GM11168 (cell line): ENCODE data around the gene PPIE.
"Not testable (repeated sequence)": the region's sequence is repeated elsewhere in the genome, so short reads cannot be mapped to it uniquely, and the experiment has no call there.

Experiments
- in situ Hi-C: fragments of 300-500 bp; cut with MboI; formaldehyde crosslinking; loops from one replicate; pipeline ENCODE4 v1.12.0; 2022; ENCODE audit warnings: low sequenced_read_pairs; ENCODE audit not compliant: unreplicated experiment

The PPIE gene

DNA sequence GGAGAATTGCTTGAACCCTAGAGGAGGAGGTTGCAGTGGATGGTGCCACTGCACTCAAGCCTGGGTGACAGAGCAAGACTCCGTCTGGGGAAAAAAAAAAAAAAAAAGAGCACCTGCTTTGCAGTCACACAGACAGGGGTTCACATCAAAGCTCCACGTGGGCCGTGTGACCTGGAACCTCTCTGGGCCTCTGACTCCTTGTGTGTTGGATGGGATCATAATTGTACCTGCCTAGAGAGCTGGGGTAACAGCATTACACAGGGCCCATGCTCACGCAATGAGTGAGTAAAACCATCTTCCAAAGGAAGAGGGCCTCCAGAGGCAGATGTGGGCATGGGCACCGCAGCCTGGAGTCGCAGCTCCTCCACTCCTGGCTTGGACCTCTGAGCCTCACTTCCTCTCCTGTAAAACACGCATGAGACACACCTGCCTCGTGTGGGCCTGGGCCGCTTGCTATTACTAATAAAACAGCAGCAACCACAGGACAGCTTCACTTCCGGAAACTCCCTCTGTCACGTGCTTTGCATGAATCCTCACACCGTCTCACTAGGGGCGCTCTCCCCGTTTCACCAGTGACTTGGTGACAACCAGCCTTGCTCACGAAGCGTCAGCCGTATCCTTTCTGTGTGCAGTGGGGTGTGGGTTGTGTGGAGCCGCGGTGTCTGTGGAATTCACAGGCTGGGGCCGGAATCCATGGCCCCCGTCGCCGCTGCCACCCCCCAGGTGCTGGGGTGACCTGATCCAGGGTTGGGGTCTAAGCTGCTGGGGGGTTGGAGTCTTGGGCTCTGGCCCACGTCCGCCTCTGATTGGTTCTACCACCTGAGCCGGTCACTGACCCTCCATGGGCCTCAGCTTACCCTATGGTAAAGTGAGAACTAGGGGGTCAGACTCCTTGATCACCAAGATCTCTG, 60.4 kb downstream of the PPIE start:
- in situ Hi-C loops, result not testable (repeated sequence)

DNA sequence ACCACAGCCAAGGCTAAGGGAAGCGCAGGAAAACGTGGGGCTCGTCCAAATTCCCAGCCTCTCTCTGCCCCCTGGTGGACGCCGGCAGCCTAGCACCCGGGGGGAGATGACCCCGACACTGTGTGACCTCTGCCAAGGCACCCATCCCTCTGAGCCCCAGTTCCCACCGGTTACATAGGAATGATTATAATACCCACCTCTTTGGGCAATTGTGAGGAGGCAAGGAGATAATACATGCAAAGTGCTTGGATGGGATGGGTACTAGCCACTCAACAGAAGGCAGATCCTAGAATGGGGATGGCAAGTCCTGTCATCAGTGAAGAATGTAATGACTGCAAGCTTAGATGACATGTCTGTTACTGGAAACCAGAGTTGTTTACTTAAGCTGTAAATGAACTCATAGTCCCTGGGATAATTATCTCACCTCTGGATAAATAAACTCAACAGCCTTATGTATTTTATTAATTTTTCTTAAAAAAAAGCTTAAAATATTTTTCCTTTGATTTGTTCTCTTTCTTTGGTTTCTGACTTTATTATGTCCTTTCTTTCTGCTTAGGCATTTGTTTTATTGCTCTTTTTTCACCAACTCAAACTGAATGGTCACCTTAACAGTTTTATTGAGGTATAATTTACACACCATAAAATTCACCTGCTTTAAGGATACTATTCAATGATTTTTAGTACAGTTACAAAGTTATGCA, 61.2 kb downstream of the PPIE start:
- in situ Hi-C loops, result no loop called here

DNA sequence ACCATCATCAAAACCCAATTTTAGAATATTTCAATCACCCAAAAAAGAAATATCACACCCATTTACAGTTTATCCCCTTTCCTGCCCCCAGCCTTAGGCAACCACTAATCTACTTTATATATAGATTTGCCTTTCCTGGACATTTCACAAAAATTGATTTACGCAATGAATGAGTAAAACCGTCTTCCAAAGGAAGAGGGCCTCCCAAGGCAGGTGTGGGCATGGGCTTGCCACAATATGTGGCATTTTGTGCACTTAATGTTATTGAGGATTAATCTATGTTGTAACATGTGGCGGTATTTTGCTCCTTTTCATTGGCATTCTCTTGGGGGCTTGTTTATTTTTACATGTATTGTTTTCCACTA, 61.8 kb downstream of the PPIE start:
- in situ Hi-C loops, result no loop called here

DNA sequence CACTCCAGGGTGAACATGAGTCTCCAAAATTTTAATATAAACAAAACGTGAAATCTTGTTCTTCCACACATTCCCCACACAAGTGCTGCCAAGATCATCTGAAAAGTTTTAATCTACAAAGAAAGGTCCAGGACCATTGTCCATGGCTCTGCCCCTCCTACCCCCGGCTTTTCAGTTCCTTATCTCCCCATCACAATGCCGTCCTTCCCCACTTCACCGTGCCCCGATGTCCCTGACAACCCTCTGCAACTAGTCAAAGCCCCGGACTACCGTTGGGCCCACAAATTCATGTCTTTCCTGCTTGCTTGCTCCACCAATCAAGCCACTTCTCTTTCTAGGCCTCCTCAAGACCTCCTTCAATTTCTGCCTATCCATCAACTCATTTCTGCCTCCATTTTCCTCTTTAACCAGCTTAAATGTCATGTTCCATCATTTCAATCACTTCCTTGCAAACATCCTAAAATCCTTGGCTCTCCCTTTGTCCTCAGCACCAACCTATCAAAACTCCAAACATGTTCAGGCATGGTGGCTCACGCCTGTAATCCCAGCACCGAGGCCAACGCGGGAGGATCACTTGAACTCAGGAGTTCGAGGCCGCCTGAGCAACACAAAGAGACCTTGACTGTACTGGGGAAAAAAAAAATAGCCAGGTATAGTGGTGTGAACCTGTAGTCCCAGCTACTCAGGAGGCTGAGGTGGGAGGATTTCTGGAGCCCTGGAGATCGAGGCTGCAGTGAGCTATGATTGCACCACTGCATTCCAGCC, 64.0 kb downstream of the PPIE start:
- in situ Hi-C loops, result no loop called here

DNA sequence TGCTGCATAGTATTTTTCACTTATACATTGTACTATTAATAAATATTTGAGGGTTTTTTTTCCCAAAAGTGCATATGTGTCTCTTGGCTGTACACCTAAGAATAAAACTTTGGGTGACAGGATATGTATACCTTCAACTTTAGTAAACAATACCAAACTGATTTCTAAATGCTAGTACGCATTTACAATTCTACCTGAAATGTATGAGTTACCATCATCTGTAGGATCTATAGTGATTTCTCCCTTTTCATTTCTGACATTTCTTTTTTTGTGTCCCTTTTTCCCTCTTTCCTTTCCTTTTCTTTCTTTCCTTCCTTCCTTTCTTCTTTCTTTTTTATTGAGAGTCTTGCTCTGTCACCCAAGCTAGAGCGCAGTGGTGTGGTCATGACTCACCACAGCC, 66.7 kb downstream of the PPIE start:
- in situ Hi-C loops, result no loop called here

DNA sequence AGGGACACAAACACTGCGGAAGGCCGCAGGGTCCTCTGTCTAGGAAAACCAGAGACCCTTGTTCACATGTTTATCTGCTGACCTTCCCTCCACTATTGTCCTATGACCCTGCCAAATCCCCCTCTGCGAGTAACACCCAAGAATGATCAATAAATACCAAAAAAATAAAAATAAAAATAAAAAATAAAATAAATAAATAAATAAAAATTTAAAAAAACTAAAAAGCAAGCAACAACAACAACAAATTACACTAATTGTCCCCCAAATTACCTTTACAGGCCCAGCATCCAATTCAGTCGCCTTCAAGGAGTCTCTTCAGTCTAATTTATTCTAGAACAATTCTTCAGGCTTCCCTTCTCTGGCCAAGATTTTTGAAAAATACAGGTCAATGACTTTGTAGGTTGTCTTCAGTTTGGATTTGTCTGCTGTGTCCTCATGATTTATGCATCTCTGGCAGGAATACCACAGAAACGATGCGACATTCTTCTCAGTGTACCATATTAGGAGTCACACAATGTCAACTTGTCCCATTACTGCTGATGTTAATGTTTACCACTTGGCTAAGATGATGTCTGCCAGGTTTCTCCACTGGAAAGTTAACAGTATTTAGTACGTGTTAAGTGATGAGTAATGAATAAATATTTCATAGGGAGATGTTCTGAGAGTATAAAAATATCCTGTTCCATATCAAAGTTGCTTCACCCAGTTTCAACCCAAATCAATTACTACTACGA, 70.3 kb downstream of the PPIE start:
- in situ Hi-C loops, result no loop called here

DNA sequence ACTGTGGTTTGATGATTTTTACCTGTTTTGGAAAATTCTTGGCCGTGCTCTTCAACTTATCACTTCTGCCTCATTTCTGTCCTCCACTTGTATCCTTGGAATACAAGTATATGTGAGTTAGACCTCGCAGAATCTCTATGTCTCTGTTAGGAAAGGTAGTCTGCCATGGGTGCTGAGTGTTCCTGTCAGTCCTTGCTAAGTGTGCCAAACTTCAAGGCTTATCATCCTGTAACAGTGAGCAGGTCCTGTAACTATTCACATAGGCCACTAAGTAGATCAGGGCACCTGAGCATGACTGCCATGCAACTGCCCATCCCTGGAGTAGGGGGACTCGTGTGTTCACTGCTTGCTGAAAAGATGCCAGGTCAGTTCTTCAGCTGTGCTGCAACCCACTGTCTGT, 74.2 kb downstream of the PPIE start:
- in situ Hi-C loops, result no loop called here
